Endothelial cell of umbilical vein (primary cell): ENCODE measurements around the gene GAB2. TPM values are rescaled to one million over a fixed set of nuclear protein-coding genes. Genes with fewer than 3 reads are reported as not detected.

Experiments
- BruUV-seq: library from RNA; stranded (reverse); fragments of 400-500 nt; replicated peaks from 2 replicates; lab custom pipeline; 2021; lab: Mats Ljungman, UMichigan
- CTCF ChIA-PET: fragments of 300-600, 350-600 bp; sonication (Branson Sonifier 250); formaldehyde crosslinking; loops from one replicate; lab custom pipeline; 2021; ENCODE audit warnings: antibody characterized with exemption, inconsistent platforms; lab: Charles Lee
- POLR2A ChIA-PET: fragments of 300-600, 350-600 bp; sonication (Branson Sonifier 250); formaldehyde crosslinking; loops from one replicate; lab custom pipeline; 2021; ENCODE audit warnings: antibody characterized with exemption, inconsistent platforms; lab: Charles Lee
- DNase-seq: peaks from one replicate; pipeline ENCODE4 v3.0.0-alpha.2; 2011; ENCODE audit warnings: low read depth, low spot score
- FAIRE-seq: peaks from 2 replicates; lab custom pipeline; 2011; peaks lifted over from hg19 to GRCh38; lab: Jason Lieb, UNC
- H2AFZ ChIP-seq: 2 replicates; pipeline ENCODE4 v1.6.0; 2012; ENCODE audit warnings: low read depth, low read length, control low read depth, inconsistent platforms
- H3K27ac ChIP-seq: 2 replicates; pipeline ENCODE4 v1.5.1; 2011; ENCODE audit warnings: low read depth, mild to moderate bottlenecking, control low read depth, low read length, moderate library complexity; ENCODE audit not compliant: insufficient read depth
- H3K27me3 ChIP-seq, 2 experiments: 2 replicates each; pipeline versions ENCODE4 v1.6.0 to v1.6.1; 2011; ENCODE audit warnings: low read length in 2 of 2, mixed read lengths in 1 of 2; ENCODE audit not compliant: control insufficient read depth in 2 of 2, insufficient read depth in 2 of 2
- H3K36me3 ChIP-seq, 2 experiments: 2 replicates in 1 of 2; 3 replicates in 1 of 2; pipeline ENCODE4 v1.5.1; 2011; ENCODE audit warnings: low read length in 2 of 2, mild to moderate bottlenecking in 1 of 2, moderate library complexity in 1 of 2; ENCODE audit not compliant: control insufficient read depth in 2 of 2, insufficient read depth in 2 of 2; ENCODE audit errors: extremely low read depth in 1 of 2
- H3K4me1 ChIP-seq: 3 replicates; pipeline ENCODE4 v1.5.1; 2011; ENCODE audit warnings: mild to moderate bottlenecking, low read length; ENCODE audit not compliant: control insufficient read depth, insufficient read depth; ENCODE audit errors: extremely low read depth
- H3K4me2 ChIP-seq: 2 replicates; pipeline ENCODE4 v1.6.1; 2011; ENCODE audit warnings: low read length, control low read depth, mixed read lengths; ENCODE audit not compliant: insufficient read depth
- H3K4me3 ChIP-seq, 3 experiments: fragments of 200-600 bp in 1 of 3; sonication (generic), shearing (Covaris generic) in 1 of 3; replicated peaks in 1 of 3; 2 replicates each; pipeline ENCODE4 v1.5.1; 2011 to 2016; ENCODE audit warnings: control low read depth in 3 of 3, low read length in 3 of 3, mild to moderate bottlenecking in 2 of 3, inconsistent platforms in 1 of 3, low read depth in 1 of 3, moderate library complexity in 1 of 3; ENCODE audit not compliant: insufficient read depth in 1 of 3
- H3K79me2 ChIP-seq: 2 replicates; pipeline ENCODE4 v1.6.0; 2012; ENCODE audit warnings: low read length, inconsistent platforms; ENCODE audit not compliant: control insufficient read depth, insufficient read depth
- H3K9ac ChIP-seq: replicated peaks from 2 replicates; pipeline ENCODE3; 2011; ENCODE audit warnings: low read length, control low read depth; ENCODE audit not compliant: insufficient read depth; ENCODE audit errors: extremely low read depth
- H3K9me1 ChIP-seq: replicated peaks from 3 replicates; pipeline ENCODE4 v1.6.0; 2011; ENCODE audit warnings: mild to moderate bottlenecking, low read length; ENCODE audit not compliant: control insufficient read depth, insufficient read depth; ENCODE audit errors: extremely low read depth
- H3K9me3 ChIP-seq: replicated peaks from 2 replicates; pipeline ENCODE4 v1.5.1; 2012; ENCODE audit warnings: low read length, inconsistent platforms; ENCODE audit not compliant: control insufficient read depth, insufficient read depth
- H4K20me1 ChIP-seq: replicated peaks from 2 replicates; pipeline ENCODE3; 2011; ENCODE audit warnings: mild to moderate bottlenecking, low read length; ENCODE audit not compliant: control insufficient read depth, insufficient read depth; ENCODE audit errors: extremely low read depth
- EZH2 ChIP-seq: IDR thresholded peaks from 2 replicates; pipeline ENCODE4 v1.6.1; 2012; ENCODE audit warnings: borderline replicate concordance, low read depth, mild to moderate bottlenecking, moderate library complexity, low read length, inconsistent platforms; ENCODE audit not compliant: severe bottlenecking
- FOS ChIP-seq: IDR thresholded peaks from 2 replicates; pipeline ENCODE4 v1.6.1; 2011; ENCODE audit warnings: mild to moderate bottlenecking, low read length, moderate library complexity, borderline replicate concordance; ENCODE audit not compliant: insufficient read depth
- GATA2 ChIP-seq: IDR thresholded peaks from 2 replicates; pipeline ENCODE4 v1.7.0; 2011; ENCODE audit warnings: low read depth, mild to moderate bottlenecking, moderate library complexity, mixed read lengths, low read length; ENCODE audit not compliant: insufficient read length, insufficient read depth
- JUN ChIP-seq: IDR thresholded peaks from 2 replicates; pipeline ENCODE4 v1.6.1; 2011; ENCODE audit warnings: borderline replicate concordance, low read depth; ENCODE audit not compliant: insufficient read length, insufficient read depth
- MYC ChIP-seq: IDR thresholded peaks from one replicate; pipeline ENCODE4 v1.6.1; 2011; ENCODE audit warnings: mild to moderate bottlenecking, low read depth, low read length
- POLR2A ChIP-seq: IDR thresholded peaks from 2 replicates; pipeline ENCODE4 v1.6.1; 2012; ENCODE audit warnings: low read depth, mild to moderate bottlenecking, control low read depth, low read length
- POLR2AphosphoS5 ChIP-seq: IDR thresholded peaks from 2 replicates; pipeline ENCODE4 v1.6.1; 2012; ENCODE audit warnings: low read depth, mild to moderate bottlenecking, control low read depth, low read length, moderate library complexity; ENCODE audit not compliant: insufficient read depth
- dilution Hi-C: fragments of 300-500 bp; cut with MboI; formaldehyde crosslinking; loops from one replicate; pipeline ENCODE4 v1.15.0; 2019; ENCODE audit warnings: low sequenced_read_pairs; ENCODE audit not compliant: extremely low pct_ligation_motif_present
- intact Hi-C: fragments of 100-400 bp; cut with micrococcal nuclease; formaldehyde crosslinking; loops from one replicate; pipeline ENCODE4 v1.10.0; 2022
- polyA plus RNA-seq, 4 experiments: library from polyadenylated mRNA; depleted of rRNA in 3 of 4; stranded (reverse) in 3 of 4; unstranded in 1 of 4; fragments of >200 nt; gene quantifications; 2 replicates each; pipeline versions ENCODE4 v1.2.1 to v1.2.3, GENCODE V29; 2011 to 2012; ENCODE audit warnings: missing spikeins in 1 of 4
- total RNA-seq: library from RNA; stranded (reverse); gene quantifications from 2 replicates; pipeline ENCODE4 v1.2.3, GENCODE V29; 2021
- TF ChIP-seq, protein P1 (sequence below): IDR thresholded peaks from 2 replicates; pipeline ENCODE4 v1.6.1; 2011; ENCODE audit not compliant: insufficient read depth, insufficient read length
- TF ChIP-seq, protein P2 (sequence below), 2 donors: IDR thresholded peaks; 1 replicate in 1 of 2; 2 replicates in 1 of 2; pipeline ENCODE4 v1.5.1; 2011; ENCODE audit warnings: low read length in 2 of 2, mild to moderate bottlenecking in 2 of 2, moderate library complexity in 2 of 2, control low read depth in 1 of 2, inconsistent platforms in 1 of 2, low read depth in 1 of 2; ENCODE audit not compliant: insufficient read depth in 1 of 2; ENCODE audit errors: extremely low read depth in 1 of 2

Gene GAB2
- total and polyA plus RNA-seq, 2 donors (not counting 3 experiments of a cell fraction or from before 2014, with no cell fraction given) = 19.6 to 39.6 TPM

- TF ChIP-seq, protein P1, sequence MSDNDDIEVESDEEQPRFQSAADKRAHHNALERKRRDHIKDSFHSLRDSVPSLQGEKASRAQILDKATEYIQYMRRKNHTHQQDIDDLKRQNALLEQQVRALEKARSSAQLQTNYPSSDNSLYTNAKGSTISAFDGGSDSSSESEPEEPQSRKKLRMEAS = no peak
- no peak for TF ChIP-seq POLR2AphosphoS5
- TF ChIP-seq EZH2 = no peak
- no peak for TF ChIP-seq JUN
- no peak for TF ChIP-seq FOS
- TF ChIP-seq GATA2 = no peak
- no peak for TF ChIP-seq MYC
- TF ChIP-seq, protein P2, sequence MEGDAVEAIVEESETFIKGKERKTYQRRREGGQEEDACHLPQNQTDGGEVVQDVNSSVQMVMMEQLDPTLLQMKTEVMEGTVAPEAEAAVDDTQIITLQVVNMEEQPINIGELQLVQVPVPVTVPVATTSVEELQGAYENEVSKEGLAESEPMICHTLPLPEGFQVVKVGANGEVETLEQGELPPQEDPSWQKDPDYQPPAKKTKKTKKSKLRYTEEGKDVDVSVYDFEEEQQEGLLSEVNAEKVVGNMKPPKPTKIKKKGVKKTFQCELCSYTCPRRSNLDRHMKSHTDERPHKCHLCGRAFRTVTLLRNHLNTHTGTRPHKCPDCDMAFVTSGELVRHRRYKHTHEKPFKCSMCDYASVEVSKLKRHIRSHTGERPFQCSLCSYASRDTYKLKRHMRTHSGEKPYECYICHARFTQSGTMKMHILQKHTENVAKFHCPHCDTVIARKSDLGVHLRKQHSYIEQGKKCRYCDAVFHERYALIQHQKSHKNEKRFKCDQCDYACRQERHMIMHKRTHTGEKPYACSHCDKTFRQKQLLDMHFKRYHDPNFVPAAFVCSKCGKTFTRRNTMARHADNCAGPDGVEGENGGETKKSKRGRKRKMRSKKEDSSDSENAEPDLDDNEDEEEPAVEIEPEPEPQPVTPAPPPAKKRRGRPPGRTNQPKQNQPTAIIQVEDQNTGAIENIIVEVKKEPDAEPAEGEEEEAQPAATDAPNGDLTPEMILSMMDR (IDR thresholded peaks at IDR 0.05; ENCODE audit: extremely low read depth in 1 of 2, insufficient read depth in 1 of 2, low read depth in 1 of 2, low read length in 2 of 2) = no peak
- no peak for TF ChIP-seq POLR2A
- FAIRE-seq (no peak), DNase-seq (no peak)
- dilution Hi-C loops = no loop called here
- Histone ChIP-seq H3K27ac (no peak overlapping the region), H3K9me1 (no peaks in the 10 kb centered on the region), H3K9ac (no peak overlapping the region), H4K20me1 (no peaks in the 10 kb centered on the region), H3K4me1 (peaks cover 9% of the 10 kb centered on the region), H3K36me3 (peaks cover 0 to 16% of the 10 kb centered on the region in 2 experiments), H3K4me2 (no peak overlapping the region), H3K4me3 (no peak overlapping the region), H2AFZ (no peak overlapping the region), H3K9me3 (no peaks in the 10 kb centered on the region), H3K79me2 (peaks cover 2% of the 10 kb centered on the region), H3K27me3 (no peaks in the 10 kb centered on the region)
- ChIA-PET POLR2A (no interaction called here), CTCF (no interaction called here)
- no TSS peak for BruUV-seq
- intact Hi-C loops = no loop called here
Measured at GRCh38 chr11:78196661-78197091, 220.9 kb downstream of the GAB2 start.
